Activated CD4-positive, alpha-beta T cell treated with anti-CD3 and anti-CD28 coated beads, Interleukin-2, Interleukin-4, amounts not matched to agents 100 ng/mL and 50 ng/mL, durations not matched to agents 16 hours and 8 hours (primary cell): ENCODE results near the gene CEP43.

ENCODE experiments used
- DNase-seq: peaks from one replicate; pipeline ENCODE4 v3.0.0-alpha.2; 2020; ENCODE audit warnings: low spot score

Gene CEP43

DNA sequence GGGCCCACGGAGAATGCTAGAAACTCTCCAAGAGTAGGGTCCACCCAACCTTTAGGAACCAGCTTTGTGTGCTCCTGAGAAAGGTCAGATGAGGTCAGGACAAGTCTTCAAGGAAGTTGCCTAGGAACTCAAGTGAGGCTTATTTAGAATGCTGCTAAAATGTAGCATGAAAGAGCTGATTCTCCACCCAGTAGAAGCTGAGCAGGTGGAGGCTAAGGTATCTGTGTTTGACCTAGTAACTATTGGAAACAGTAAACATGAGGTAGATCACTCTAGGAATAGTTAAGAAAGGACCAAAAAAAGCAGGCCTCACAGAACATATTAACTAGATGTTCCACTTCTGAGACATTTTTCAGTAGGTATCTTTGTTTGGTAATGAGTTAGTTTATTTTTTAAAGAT lies 13.9 kb downstream of the CEP43 start:
- DNase-seq = no peak

DNA sequence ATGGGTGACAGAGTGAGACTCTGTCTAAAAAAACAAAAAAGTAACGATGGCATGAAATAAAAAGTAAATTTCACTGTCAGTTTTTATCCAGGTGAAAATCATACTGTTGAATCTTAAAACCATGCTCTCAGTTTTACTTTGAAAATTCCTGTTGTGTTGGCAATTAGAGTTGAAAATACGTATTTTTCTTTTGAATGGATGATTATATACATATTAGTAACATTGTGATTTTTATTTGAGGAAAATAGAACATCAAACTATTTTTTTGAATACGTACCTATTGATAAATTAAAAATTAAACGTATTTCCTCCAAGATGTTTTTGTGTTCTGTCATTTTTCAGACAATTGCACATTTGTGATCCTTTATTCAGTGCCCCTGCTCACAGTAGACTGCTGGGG lies 14.7 kb downstream of the CEP43 start:
- DNase-seq = no peak

DNA sequence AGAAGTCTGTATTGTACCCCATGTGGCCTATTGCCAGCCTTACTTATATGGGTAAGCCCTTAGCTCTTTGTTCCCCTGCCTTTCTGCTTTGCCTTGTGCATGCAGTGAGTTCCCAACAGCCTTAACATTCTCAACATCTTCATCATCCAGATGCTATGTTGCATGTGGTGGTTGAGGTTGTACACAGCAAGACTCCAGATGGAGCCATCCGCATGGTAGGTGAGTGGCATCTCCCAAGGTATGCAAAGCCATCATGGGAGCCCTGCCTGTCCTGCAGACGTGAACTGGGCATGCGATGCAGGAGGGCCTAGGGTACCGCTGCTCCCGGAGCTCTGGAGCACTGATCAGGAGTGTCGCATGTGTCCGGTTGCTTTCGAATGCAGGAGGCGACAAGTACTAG lies 16.1 kb downstream of the CEP43 start:
- no peak for DNase-seq

DNA sequence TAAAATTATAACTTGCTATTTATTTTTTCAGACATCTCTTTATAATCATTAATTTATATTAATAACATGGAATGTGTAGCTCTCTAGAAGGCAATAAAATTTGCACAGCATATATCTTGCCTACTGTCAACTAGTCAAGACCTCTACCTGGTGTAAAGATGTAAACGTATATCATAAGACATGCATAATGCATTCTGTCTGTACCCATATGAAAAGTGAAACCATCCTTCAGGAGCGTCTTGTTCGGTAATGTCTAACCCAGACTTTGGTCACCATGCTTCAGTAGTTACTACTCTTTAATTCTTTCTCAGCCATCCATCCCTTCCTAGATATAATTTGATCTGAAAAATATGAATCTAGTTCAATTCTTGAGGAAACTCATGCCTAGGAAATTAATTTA lies 21.0 kb downstream of the CEP43 start:
- DNase-seq = no peak

DNA sequence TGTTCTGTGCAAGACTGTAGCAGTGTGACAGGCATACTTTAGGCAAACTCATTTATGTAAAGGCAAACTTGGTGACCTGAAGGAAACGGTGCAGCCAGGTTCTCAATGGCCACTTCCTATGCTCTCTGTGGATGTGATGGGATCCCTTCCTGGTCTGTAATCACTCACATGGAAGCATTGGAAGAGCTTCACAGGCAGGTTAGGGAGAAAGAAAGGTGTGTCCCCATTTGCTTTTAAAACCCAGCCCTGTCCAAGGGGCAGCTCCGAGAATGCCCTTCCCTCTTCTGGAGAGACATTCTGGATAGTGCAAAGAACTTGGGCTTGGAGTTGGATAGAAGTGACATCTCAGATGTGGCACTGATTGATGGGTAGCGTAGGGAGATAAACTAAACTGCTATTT lies 28.1 kb downstream of the CEP43 start:
- DNase-seq = no peak

DNA sequence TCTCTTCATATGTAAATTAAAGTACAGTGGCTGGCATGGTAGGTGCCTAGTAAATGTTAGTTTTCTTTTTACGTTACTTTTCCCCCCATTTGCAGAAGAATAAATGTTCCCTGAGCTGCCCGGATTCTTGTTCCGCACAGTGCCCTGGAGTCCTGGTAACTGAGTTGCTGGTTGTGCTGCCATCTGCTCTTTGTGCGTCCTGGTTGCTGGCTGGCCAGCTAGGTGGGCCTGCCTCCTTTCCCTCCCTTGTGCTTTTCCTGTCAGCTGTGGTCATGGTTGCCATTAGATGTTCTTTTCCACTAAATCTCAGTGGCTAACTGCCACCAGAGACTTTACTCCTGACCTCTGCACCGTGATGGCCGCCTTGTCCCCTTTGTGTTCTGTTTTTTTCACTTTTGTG lies 28.6 kb downstream of the CEP43 start:
- DNase-seq = no peak

DNA sequence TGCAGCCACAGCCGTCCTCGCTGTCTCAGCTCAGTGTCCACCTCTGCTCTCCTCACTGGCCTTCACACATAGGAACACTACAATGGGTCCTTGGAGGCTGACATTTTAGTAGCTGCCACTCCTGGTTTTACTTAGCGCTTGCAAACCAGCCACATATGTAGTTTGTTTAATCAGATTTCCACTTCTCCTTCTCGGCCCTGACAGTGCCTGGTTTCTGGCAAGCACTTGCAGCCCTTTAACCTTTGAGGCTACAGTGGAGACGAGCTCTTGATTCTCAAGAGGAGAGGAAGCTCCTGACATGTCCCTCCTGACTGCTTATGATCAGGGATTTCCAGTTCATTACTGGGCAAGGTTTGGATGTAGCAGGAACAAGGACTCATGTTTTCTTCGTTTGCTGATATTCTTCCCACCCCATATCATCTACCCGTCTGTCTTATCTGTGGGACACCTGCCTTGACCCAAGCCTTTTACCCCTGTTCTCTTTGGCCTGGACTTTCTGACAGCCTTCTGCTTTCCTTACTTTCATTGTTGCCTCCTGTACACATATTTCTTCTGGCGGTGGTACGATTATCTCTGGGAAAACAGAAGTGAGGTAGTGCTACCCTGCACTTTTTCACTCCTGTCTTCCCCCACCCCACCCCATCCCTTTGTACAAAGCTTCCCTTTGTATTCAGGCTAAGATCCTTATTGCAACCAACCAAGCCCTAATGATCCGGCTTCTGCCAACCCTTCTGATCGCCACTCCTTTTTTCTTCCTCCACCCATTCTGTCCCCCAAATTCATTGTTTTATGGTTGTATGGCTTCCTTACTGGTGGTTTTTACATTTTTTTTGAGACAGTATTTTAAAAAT lies 31.2 kb downstream of the CEP43 start:
- DNase-seq = no peak

DNA sequence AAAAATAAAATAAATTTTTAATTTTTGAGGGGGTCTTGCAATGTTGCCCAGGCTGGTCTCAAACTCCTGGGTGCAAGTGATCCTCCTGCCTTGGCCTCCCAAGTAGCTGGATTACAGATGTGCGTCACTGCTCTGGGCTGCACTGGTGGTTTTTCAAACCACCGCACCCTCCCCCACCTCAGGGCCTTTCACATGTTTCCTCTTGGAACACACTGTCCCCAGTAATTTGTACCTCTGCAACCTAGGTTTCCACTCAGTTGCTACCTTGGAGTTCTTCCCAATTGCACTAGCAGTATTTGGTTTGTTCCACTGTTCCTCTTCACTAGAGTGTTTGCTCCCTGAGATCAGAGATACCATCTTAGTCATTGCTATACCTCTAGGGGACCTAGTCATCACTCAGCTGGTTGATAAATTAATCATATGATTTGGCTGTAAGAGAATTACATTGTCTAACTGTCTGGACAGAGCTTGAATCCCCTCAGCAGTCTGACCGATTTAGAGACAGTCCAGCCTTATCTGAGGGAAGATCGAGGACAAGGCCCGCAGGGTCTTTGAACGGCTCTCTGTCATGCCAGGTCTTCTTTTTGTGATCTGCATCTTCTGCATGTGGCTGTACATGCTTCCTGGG lies 32.0 kb downstream of the CEP43 start:
- DNase-seq = peak; percentile 43

DNA sequence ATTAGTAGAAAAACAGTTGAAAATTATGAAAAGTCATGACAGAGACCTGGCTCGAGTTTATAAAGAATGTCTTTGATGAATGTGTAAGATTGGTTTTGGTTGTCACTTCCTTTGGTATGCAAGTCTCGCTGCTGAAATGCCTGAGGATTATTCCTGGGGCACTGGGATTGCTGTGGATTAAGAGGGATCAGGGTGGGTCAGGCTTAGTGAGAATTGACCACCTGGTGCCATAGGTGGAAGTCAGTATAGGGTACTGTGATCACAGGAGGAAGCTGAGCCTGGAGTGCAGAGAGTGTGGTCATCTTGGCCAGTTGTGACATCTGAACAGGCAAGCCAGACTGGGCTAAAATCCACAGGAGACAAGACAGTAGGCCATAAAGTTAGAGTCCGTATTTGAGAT lies 34.9 kb downstream of the CEP43 start:
- DNase-seq = no peak

DNA sequence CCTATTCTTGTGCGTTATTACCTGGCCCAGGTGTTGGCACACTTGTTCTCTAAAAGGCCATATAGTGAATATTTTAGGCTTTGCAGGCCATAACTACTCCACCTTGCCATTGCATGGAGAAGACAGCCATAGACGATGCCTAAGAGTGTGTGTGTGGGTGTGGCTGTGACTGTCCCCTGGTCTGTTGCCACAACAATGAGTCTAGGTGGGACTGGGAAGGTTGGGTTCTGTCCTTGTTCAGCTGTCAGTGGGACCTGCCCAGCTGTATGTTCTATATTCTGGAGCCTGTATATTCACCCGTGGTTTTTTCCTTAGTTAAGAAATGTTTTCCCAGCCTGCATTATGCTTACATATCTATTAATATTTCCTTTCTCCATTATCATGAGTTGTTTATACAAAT lies 38.6 kb downstream of the CEP43 start:
- DNase-seq = no peak

DNA sequence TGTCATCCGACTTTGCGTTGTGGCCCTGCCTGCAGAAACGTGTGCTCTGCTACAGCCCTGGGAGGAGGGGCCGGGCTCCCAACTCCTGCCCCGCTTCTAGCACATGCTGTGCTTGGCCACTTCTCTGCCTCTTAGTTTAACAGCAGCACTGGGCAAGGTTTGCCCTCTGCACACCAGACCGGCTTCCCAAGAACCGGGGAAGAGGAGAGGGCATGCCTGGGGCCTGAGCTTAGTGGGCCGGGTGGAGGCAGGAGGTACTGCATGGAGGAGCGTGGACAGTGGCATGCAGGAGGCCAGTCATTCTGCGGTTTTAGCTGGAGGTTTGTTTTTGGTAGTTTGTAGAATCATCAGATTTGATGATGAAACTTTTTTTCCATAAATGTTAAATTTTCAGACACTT lies 45.5 kb downstream of the CEP43 start:
- DNase-seq = no peak

DNA sequence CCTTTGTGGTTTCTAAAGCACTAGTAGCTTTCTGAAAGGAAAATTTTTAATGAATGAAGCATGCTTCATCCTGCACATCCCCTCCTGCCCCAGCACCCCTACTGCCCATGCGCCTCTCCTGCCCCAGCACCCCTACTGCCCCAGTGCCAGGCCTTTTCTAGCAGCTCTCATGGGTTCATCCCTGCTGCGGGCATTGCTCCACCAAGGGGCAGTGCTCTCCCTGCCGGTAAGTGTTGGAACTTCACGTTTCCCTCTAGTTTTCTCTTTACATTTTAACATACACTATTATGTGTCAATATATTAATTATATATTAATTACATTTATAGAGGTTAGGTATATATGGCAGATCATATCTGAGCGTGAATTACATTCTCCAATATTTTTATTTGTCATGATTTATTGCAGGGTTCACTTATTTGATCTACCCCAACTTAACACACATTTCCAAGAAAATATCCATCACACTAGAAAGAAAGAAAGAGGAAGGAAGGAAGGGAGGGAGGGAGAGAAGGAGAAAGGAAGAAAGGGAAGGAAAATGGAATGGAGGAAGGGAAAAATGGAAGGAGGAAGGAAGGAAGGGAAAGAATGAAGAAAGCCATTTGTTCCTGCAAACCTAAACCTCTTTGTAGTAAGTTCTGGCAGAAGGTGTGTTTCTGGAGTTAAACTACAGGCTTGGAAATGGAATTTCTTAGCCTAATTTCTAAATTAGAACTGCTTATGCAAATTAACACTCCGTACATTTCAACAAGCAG lies 46.8 kb downstream of the CEP43 start:
- no peak for DNase-seq

DNA sequence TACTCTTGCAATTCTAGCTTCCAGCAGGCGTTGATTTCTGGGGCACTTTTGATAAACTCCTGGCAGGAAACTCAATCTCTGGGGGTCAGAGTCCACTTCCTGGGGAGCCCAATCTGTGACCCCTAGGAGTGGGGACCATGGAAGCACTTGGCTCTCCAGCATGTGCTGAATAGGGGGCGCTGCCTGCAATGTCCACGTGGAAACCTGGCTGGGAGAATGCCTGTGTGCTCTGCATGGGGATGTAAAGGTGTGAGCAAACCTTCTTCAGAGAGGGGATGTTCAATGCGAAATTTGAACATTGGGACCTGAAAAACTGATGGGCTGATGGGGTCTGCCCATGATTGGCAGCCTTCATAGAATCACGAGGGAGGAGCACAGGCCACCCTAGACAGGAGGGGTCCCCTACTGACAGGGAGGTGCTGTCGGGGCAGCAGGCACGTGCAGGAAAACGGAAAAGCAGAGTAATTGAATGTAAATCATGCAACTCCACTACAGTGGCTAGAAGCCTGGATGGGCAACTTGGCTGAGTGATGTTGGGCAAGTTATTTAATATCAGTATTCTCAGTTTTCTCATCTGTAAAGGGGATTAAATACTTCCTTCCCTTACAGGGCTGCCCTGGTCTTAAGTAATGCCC lies 47.8 kb downstream of the CEP43 start:
- no peak for DNase-seq

DNA sequence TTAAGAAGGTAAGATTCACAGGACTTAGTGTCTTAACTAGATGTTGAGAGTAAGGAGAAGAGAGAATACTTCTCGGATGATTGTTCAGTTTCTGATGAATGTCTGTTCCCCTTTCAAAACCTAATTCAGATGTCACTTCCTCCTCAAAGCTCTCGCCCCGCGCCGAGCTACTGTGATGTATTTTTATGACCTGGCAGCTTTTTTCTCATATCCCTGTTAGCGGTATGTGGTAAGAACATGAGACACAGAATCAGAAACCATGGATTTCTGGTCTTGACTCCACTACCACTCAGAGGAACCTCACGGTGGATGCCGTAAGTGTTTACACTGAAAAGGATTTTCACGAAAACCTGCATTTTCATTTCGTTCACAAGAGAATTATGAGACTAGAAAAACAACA lies 48.4 kb downstream of the CEP43 start:
- DNase-seq = peak; percentile 76
